Vagina (tissue), 2 donors: ENCODE data around the gene MAT2B.

ENCODE experiments used
- POLR2A ChIP-seq, 2 donors: fragments of 450-650 bp; IDR thresholded peaks; one replicate each; pipeline ENCODE4 v1.6.1; 2017; ENCODE audit warnings: antibody characterized with exemption in 2 of 2, mild to moderate bottlenecking in 2 of 2, moderate library complexity in 2 of 2
- POLR2AphosphoS5 ChIP-seq, 2 donors: sonication (generic); formaldehyde crosslinking; IDR thresholded peaks; one replicate each; pipeline ENCODE4 v1.9.0; 2017; ENCODE audit warnings: antibody characterized with exemption in 2 of 2, mild to moderate bottlenecking in 2 of 2, low read depth in 1 of 2; ENCODE audit not compliant: insufficient read depth in 1 of 2
- TF ChIP-seq, protein P1 (sequence below), 3 experiments: fragments of 450-650 bp in 2 of 3; fragments of 200-600 bp in 1 of 3; sonication (generic) in 1 of 3; IDR thresholded peaks; one replicate each; pipeline ENCODE4 v1.5.1; 2017 to 2019; ENCODE audit warnings: antibody characterized with exemption in 3 of 3, mild to moderate bottlenecking in 2 of 3, moderate library complexity in 2 of 3

GRCh38 chr5:163542771-163543170 lies 37.4 kb downstream of the MAT2B start:
- TF ChIP-seq POLR2A (IDR thresholded peaks at IDR 0.05) (no peak), POLR2AphosphoS5 (IDR thresholded peaks at IDR 0.05; ENCODE audit: insufficient read depth in 1 of 2, low read depth in 1 of 2) (no peak)
- TF ChIP-seq, protein P1, sequence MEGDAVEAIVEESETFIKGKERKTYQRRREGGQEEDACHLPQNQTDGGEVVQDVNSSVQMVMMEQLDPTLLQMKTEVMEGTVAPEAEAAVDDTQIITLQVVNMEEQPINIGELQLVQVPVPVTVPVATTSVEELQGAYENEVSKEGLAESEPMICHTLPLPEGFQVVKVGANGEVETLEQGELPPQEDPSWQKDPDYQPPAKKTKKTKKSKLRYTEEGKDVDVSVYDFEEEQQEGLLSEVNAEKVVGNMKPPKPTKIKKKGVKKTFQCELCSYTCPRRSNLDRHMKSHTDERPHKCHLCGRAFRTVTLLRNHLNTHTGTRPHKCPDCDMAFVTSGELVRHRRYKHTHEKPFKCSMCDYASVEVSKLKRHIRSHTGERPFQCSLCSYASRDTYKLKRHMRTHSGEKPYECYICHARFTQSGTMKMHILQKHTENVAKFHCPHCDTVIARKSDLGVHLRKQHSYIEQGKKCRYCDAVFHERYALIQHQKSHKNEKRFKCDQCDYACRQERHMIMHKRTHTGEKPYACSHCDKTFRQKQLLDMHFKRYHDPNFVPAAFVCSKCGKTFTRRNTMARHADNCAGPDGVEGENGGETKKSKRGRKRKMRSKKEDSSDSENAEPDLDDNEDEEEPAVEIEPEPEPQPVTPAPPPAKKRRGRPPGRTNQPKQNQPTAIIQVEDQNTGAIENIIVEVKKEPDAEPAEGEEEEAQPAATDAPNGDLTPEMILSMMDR (IDR thresholded peaks at IDR 0.05): no peak
